Activated T-cell treated with anti-CD3 and anti-CD28 coated beads for 1 hour (primary cell): Measurements from ENCODE around the gene ARHGAP36.

Source experiments
- DNase-seq: peaks from one replicate; pipeline ENCODE4 v3.0.0-alpha.2; 2020; ENCODE audit warnings: low read depth

ARHGAP36 gene, protein sequence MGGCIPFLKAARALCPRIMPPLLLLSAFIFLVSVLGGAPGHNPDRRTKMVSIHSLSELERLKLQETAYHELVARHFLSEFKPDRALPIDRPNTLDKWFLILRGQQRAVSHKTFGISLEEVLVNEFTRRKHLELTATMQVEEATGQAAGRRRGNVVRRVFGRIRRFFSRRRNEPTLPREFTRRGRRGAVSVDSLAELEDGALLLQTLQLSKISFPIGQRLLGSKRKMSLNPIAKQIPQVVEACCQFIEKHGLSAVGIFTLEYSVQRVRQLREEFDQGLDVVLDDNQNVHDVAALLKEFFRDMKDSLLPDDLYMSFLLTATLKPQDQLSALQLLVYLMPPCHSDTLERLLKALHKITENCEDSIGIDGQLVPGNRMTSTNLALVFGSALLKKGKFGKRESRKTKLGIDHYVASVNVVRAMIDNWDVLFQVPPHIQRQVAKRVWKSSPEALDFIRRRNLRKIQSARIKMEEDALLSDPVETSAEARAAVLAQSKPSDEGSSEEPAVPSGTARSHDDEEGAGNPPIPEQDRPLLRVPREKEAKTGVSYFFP

DNA sequence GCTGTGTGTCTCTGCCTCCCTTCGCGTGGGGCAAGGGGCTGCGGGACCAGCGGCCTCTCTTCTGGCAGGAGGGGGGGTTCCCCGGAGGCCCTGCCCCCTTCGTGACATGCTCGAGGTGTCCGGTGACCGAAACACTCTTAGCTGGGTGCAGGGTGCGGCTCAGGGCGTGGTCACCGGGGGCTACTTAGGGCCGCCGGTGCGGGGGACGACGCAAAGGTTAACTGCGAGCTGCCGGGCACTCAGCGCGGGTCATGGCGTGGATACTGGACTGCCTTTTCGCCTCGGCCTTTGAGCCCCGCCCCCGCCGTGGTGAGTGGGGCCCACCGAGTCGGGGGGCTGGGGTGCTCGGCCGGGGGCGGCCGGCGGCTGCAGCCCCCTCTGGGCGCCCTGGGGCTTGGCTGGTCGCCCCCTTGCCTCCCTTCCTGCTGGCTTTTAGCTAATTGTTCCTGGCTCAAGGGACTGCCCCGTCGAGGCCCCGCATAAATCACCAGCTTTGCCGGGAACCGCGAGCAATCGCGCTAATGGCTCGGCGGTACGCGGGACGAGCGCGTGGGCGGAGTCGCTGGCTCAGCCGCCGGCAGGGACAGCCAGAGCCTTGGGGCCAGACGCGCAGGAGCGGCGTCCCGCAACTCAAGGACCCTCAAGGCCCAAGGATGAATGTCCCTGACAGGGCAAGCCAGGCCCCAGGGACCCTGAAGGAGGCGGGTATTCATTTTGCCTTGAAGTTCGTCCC lies at the start of gene ARHGAP36:
Gene ARHGAP36 (plus strand): TSS at position 211 of the 733 bp plus-strand sequence. CDS start 23,320 bp downstream, outside the sequence.
- DNase-seq = no peak

DNA sequence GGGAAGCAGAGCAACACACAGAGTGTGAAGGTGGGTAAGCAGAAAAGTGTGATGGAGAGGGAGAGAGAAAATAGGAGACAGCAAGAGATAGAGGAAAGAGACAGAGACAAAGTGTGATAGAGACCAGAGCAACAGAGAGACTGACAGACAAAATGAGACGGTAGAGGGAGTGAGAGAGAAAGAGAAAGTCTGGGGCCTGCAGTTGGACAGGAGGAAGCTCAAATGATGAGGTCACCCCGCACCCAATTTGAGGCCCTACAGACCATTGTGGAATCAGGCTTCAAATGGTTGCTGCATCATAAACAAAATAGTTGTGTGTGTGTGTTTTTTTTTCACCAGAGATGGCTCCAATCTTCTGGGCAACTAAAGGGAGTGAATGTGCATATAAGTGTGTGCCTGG lies 48.0 kb upstream of the ARHGAP36 start:
- DNase-seq = no peak

- DNase-seq = no peak
These were observed 32.8 kb upstream of the ARHGAP36 start for GRCh38 chrX:131025336-131025735.

DNA sequence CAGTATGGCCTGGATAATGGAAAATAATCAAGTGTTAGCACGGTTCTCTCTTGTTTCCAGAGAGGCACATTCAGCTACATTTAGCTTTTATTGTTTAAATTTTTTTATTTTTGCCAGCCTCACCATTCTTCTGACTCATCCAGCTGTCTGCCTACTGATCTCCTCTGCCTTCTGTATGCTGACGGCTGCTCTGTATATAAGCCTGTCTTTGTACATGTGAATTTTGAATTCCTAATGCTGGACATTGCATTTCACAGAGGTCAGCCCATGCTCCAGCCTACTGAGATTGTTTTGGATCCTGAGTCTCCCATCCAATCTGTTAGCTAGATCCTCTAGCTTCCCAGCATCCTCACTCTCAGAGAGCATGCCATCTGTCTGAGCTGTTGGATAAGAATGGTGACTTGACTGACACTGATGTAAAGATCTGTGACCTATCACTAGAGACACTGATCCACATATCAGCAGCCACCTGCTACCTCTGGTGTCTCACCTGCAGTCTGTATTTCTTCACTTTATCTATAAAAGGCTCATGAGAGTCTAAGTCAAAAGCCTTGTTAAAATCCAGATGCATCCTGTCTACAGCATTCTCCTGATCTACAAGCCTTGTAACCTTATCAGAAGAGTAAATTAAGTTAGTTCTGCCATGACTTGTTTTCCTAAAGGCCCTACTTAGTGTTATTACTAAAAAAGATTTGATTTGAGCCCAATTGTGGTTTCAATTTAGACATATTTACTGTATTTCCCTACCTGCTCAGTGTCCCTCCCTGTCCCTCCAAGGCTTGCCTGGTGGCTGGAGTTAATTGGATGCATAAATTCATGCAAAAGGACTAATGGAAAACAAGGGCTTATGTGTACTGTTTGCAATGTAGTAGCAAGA lies 25.6 kb upstream of the ARHGAP36 start:
- no peak for DNase-seq

- DNase-seq = no peak
These were observed 24.1 kb upstream of the ARHGAP36 start for GRCh38 chrX:131034063-131034462.

DNA sequence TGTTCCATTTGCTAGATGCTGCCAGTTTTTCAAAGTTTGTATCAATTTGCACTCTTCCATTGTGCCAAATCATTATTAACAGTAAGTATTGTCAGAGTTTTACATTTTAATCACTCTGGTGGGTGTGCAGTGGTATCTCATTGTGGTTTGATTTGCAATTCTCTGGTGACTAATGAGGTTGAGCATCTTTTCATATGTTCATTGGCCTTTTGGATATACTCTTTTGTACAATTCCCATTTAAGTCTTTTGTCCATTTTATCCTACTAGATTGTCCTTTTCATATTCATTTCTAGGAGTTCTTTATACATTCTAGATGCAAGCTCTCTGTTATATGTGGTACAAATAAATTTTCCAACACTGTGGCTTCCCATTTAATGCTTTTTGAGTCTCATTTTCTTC lies 17.4 kb upstream of the ARHGAP36 start:
- DNase-seq = no peak

DNA sequence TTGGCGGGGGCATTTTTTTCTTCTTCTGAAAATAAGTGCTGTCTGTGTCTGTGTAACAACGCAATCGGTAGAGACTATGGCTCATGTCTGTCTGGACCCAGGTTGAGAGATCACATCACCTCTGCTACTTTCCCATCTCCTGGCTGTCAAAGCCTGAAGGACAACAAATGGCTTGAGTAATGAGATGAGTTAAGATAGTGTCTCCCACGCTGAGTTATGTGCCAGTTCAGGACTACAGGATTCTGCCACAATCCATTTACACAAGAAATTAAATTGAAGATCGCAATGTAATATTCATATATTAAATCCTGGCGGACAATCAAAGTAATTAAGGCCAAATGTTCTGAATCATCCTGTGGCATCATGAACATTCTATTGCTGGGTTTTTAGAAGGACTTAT lies 16.5 kb upstream of the ARHGAP36 start:
- no peak for DNase-seq

- no peak for DNase-seq
These were observed 12.4 kb upstream of the ARHGAP36 start for GRCh38 chrX:131045726-131046125.

DNA sequence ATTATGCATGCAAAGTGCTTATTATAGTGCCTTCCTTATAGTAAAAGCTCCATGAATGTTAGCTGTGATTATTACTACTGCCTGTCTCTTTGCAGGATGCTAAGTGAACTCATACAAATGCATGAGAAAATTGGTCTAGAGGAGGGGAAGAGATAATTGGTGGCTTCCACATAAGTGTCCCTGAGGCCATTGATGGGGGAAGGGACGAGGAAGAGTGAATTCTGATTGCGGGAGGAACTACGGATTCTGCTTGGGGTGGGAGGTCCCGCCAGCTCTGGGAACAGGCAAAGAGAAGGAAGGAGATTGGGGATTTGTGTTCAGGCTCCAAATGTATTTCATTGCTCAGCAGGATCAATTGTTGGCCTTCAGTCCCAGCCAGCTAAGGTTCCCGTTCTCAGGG lies 11.6 kb upstream of the ARHGAP36 start:
- no peak for DNase-seq

GRCh38 chrX:131047180-131047579 lies 11.0 kb upstream of the ARHGAP36 start:
- no peak for DNase-seq

DNA sequence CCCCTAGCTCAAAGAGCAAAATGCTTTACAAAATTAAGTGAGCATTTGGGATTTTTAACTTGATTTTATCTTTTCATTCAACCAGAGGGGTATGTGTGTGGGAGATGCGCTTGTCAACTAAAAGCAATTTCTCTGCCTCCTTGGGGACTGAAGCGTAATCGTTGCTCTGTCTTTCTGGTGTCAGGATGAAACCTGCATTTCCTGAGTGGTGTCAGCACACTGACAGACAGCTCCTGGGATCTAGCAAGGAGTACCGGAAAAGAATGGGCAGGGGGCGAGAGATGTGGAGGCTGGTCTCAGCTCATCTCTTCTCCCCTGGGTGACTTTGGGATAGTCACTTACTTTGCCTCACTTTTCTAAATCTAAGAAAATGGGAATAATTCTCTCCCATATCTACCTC lies 5.1 kb upstream of the ARHGAP36 start:
- DNase-seq = no peak

DNA sequence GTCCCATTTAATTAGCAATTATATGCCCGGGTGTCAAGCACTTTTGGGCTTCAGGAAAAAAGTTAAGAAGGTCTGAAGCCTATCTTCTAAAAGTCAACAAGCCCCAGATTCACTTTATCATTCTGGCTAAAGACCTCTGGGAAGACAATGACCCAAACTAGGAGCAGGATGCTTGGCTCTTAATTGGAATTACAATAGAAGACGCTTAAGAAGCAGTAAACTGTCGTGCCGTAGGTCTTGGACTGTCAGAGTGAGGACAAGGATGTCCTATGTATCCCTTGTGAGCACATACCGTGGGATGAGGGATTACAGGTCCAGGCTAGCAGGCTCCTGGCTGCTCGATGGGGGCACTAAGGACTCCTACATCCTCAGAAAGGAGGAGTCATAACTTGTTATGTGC lies 3.2 kb upstream of the ARHGAP36 start:
- DNase-seq = no peak

- DNase-seq = no peak
These were observed 440 bp upstream of the ARHGAP36 start for GRCh38 chrX:131057706-131058105.

DNA sequence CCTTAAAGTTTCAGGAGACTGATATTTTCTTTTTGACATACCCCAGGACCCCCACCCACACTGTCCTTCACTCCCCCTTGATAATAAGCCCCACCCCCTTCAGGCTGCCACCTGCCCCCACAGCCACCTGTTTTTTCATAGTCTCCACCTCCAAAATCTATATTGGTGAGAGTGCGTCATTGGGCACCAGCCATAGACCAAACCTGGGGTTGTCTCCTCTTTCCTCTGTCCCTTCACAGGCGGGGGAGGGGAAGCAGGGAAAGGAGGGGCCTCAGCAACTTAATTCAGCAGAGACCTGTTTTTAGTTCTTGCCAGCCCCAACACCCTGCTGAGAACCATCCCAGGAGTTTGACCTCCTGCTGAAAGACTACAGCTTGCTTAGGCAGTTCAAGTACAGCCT lies 1.1 kb downstream of the ARHGAP36 start:
- no peak for DNase-seq

DNA sequence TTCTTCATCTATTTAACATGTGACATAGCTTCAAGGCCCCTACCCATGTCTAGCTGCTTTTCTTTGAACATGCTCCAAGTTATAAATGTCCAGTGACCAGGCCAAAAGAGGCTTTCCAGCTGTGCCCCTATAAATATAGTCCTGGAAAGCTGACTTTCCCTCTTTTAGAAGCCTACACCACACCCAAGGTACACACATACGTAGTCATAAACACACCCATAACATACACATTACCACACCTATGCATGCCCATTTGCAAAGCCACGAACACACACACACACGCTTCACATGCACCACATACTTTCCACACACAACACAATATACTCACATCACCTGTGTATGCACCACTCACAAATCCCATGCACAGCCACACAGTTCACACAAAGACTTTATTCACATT lies 2.0 kb downstream of the ARHGAP36 start:
- no peak for DNase-seq

GRCh38 chrX:131061306-131061705 lies 3.2 kb downstream of the ARHGAP36 start:
- DNase-seq = no peak

DNA sequence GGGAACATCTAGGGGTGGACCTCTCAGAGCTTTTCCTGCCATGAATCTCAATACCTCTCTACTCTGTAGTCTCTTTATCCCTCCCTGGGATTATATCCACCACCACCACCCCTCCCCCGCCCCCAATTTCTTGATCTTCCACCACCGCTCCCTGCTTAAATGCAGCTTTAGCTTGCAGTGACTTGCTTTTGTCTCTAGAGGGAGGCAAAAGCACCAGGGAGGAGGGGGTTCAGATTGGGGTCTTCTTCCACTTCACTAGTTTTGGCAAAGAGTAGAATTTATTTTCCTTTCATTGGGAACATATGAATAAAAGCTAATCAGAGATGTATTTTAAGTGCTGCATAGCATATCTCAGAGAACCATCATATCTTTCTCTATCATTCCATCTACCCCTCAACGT lies 5.5 kb downstream of the ARHGAP36 start:
- no peak for DNase-seq

- no peak for DNase-seq
These were observed 8.1 kb downstream of the ARHGAP36 start for GRCh38 chrX:131066237-131066636.

DNA sequence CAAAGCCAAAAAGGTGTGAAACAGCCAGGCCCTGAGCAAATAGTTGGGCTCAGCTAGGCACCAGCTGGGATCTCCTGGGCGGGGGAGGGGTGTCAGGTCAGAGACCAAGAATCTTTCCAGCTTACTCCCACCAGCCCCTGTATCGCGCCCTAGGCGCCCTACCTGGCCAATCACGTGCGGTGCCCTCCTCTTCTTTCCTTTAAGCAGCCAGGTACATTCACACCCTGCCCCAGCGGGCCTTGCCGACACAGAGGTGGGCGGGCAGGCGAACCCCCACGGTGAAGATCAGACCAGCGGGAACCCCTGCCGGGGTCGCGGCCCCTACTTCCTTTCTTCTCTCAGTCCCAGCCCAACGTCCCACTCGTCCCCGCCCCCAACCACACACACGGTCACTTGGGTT lies 9.1 kb downstream of the ARHGAP36 start:
- no peak for DNase-seq

- DNase-seq = no peak
These were observed 9.9 kb downstream of the ARHGAP36 start for GRCh38 chrX:131067846-131068745.
